Right lobe of liver (tissue), 4 donors: ENCODE results near the gene PRKAB2.

Source experiments
- POLR2A ChIP-seq: fragments of 450-650 bp; IDR thresholded peaks from one replicate; pipeline ENCODE4 v1.6.1; 2017; ENCODE audit warnings: antibody characterized with exemption, mild to moderate bottlenecking
- TF ChIP-seq, protein P1 (sequence below), 4 donors: fragments of 200-600 bp in 3 of 4; fragments of 450-650 bp in 1 of 4; IDR thresholded peaks; one replicate each; pipeline versions ENCODE4 v1.5.1 to v1.8.0; 2016 to 2022; ENCODE audit warnings: antibody characterized with exemption in 4 of 4, mild to moderate bottlenecking in 2 of 4
- donor health status: DM: no; HTN: no; CAD: no.
- donor health status: DM: no; HTN: no; CAD: no.
- donor health status: DM: no; HTN: yes; CAD: no.

- TF ChIP-seq, protein P1, sequence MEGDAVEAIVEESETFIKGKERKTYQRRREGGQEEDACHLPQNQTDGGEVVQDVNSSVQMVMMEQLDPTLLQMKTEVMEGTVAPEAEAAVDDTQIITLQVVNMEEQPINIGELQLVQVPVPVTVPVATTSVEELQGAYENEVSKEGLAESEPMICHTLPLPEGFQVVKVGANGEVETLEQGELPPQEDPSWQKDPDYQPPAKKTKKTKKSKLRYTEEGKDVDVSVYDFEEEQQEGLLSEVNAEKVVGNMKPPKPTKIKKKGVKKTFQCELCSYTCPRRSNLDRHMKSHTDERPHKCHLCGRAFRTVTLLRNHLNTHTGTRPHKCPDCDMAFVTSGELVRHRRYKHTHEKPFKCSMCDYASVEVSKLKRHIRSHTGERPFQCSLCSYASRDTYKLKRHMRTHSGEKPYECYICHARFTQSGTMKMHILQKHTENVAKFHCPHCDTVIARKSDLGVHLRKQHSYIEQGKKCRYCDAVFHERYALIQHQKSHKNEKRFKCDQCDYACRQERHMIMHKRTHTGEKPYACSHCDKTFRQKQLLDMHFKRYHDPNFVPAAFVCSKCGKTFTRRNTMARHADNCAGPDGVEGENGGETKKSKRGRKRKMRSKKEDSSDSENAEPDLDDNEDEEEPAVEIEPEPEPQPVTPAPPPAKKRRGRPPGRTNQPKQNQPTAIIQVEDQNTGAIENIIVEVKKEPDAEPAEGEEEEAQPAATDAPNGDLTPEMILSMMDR (IDR thresholded peaks at IDR 0.05) = no peak
- TF ChIP-seq POLR2A = no peak
Observed at GRCh38 chr1:147169171-147169570, 3.1 kb downstream of the PRKAB2 start.
